NK-92 (cell line): Measurements from ENCODE around the gene CD84.
"Not testable (repeated sequence)": the region's sequence is repeated elsewhere in the genome, so short reads cannot be mapped to it uniquely, and the experiment has no call there.

ENCODE experiments used
- DNase-seq: peaks from one replicate; lab custom pipeline; 2025; ENCODE audit not compliant: unreplicated experiment; lab: John Stamatoyannopoulos, UW

CD84 gene, protein sequence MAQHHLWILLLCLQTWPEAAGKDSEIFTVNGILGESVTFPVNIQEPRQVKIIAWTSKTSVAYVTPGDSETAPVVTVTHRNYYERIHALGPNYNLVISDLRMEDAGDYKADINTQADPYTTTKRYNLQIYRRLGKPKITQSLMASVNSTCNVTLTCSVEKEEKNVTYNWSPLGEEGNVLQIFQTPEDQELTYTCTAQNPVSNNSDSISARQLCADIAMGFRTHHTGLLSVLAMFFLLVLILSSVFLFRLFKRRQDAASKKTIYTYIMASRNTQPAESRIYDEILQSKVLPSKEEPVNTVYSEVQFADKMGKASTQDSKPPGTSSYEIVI

DNA sequence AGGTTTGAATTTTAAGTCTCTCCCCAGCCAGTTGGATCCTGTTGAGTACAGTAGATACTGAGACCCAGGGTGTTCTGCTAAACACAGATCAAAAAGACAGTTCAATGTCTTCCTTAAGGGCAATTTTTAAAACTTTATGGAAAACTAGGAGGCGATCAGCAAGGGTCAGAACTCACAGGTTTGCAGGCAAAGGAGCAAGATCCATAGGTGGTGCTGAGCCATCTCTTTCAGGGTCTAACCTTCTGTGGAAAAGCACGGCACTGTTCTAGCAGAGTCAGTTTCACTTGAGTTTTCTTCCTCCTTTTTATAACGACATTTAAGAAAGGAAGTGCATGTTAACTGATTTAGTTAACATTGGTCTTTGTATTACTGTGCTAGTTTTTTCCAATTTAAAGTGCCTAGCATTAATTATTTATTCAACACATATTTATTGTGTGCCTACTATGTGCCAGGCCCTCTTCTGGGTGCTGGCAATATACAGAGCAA is at the start of gene CD84:
TSS of gene CD84 (minus strand) at position 281 of the 486 bp plus-strand sequence. CDS start at position 222, 59 bp downstream.
- DNase-seq = no peak

DNA sequence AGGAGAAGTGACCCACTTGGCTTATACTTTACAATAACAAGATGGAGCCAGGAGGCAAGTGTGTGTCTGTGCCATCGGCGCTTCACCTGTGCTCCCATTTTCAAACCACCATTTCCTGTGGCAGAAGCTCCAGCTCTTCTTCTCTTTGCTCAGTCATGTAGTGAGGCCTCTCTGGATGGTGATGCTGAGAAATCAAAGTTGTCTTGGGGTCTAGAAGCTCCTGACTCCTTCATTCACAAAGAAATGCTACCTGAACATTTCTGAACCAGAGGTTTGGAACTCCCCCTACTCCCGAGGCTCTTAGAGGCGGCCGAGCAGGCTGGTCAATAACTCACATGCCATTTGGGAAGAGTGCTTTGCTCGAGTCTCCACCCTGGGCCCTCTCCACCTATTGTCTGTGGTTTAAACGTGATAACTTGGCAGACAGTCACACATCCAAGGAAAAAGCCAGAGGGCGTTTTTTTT is 49.5 kb upstream of the CD84 start:
- no peak for DNase-seq

DNA sequence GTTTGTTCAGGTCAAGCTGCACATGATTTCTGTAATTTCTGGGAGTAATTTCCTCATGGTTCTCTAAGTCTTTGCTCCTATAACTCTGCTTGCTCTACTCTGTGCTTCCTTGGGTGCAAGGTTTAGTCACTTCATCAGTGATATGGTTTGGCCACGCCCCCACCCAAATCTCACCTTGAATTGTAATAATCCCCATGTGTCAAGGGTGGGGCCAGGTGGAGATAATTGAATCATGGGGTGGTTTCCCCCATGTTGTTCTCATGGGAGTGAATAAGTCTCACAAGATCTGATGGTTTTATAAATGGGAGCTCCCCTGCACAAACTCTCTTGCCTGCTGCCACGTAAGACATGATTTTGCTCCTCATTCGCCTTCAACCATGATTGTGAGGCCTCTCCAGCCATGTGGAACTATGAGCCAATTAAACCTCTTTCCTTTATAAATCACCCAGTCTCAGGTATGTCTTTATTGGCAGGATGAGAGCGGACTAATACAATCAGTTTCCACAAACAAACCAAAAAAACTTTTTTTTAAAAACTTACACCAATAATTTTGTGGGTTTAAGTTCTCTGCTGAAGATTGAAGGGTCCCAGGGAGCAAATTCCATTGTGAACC is 48.5 kb upstream of the CD84 start:
- not testable (repeated sequence) for DNase-seq

DNA sequence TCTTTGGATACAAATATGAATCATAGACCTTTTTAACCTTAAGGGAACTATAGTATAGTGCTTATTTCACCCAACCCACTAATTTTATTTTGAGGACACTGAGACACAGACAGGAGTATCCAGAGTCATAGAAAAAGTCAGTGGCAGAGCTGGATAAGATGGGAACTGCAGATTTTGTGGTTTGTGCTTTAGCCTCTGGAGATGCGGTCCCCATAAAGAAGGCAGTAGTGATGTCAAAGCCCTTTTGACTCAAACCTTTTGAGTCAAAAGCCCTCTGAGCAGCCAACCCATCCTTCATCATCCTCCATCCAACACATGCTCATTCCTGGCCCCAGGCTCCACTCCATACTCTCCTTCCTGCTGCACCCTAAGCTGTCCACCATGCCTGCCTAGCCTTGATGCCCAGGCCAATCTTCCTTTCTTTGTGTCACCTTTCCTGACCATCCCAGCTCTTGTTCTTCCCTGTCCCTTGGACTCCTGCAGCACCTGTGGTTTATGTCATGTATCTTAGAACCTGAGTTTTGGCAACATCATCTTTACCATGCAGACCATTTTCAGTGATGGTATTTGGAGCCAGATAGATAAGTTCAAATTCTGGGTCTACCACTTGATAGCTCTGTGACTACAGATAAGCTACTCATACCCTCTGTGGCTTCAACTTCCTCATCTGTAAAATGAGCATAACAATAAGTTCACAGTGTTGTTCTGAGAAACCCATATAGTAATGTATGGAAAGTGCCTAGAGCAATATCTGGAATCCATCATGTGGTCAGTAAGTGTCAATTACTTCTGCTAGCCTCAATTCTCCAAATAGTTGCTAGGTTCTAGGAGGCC is 47.4 kb upstream of the CD84 start:
- no peak for DNase-seq

DNA sequence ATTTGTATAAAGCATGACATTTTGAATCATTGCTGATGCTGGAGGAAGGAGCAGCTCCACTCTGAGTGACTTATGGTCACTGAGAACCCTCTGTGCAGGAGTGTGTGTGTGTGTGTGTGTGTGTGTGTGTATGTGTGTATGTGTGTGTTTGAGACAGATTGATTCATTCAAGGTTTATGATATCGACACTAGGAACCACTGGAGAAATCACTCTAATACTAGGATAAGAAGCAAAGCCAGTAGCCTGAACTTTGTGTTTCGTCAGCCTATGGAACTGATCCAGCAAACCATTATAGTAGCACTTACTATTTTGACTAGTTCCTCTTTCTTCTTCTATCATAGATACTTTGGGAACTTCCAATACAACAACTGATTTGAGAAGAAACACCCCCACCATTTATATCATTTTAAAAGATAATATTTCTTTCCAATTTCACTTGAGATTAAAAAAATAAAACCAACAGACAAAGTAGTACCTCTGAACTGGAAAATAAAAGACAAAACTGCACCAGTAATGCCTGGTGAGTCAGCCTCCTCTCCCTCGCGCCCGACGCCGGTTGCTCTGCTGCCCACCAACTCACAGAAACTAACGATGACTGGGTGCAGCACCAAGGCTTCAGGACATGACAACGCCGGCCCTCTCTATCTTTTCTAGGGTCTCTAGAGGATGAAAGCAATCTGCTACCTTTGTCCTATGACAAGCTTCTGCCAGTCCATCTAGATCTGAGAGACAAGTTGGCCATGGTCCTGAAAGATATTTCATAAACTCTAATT is 46.6 kb upstream of the CD84 start:
- DNase-seq = no peak

DNA sequence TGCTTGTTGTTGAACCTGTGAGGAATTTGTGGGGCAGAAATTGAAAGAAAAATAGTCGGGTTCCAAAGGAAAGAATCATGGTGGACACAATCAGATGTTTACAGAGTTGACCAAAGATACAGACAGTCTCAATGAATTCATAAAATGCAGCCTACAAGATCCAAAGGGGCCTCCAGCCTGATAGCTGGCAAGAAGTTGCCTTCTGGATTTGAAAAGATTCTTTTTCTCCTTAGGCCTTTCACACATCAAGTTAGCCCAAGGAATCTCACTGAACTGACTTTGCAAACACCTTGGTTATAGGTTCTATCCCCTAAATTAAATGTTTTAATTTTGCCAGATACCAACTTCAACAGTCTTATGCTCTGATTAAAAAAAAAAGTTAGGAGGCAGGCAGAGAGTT is 46.0 kb upstream of the CD84 start:
- DNase-seq = no peak

DNA sequence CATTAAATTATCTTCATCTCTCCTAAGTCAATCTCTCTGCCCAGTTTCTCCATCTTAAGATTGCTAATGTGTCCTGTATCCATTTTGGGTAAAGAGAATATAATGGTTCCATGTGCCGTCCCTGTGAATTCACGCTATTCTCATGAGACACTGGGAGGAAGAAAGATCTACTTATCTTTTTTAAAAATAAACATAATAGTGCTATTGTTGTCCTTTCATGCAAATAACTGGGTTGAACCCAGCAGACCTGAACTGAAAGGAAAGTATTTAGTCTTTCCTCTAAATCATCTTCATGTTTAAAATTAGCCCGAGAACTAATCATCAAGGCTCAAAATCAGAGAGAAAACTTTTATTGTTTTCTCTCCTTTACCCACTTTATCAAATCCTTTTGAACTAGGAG is 45.2 kb upstream of the CD84 start:
- no peak for DNase-seq

DNA sequence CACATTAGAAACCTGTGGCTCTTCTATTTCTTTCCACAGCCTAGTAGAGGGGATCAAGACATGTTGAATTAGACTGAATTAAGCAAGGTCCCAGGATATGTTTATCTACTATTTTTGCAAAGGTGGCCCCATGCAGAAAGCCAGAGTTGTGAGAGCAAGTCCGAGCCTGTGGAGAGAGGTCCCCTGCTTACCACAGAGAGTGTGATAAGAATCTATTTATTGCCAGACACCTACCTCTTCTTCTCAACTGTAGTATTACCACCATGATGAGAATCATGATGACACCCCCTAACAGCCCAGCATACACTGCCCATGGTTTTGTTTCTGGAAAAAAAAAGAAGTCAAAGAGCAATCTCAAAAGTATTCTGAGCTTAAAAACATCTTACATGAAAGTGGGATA is 44.6 kb upstream of the CD84 start:
- DNase-seq = no peak

DNA sequence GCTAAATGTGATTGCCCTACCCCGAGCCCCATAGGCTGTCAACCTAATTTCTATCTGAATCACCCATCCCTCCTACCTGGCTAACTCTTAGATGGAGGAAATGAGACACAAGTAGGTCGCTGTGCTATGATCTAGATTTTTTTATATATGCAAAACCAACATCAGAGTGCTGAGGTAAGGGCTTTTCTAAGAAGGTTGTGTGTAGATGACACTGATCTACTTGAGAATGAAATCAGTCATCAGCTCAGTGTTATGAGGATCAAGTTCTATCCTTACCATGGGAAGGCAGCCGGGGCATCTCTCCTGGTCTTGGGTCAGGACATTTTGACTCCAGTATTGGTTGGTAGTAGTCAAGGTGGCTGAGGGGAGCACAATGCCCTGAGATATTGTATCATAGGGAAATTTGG is 43.9 kb upstream of the CD84 start:
- DNase-seq = no peak

DNA sequence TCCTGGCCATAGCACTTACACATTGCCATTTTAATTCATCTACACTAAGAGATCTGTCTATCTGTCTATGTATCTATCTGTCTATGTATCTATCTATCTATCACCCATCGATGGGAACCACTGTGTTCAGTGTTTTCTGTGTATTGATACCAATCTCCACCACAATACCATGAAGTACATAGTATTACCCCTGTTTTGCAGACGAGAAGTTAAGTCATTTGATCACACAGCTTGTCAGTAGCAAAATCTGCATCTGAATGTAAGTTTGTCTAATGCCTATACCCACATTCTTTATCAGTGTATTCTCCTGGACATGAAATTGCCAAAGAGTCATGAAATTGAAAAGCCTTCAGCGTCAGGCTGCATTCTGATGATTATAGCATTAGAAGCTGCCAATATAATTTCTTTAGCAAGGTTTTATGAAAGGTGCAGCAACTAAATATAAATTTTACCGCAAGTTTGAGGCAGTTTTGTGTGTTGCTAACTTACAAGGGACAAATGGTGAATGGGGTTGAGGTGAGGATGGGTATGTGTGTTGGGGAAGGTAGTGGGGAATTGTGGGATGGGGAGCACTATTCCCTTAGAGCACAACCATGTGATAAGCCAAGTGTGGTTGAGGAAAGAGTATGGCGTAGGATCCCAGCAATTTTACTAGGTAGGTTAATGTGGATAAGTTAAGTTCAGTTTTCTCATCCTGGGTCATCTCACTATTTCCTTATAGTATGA is 43.4 kb upstream of the CD84 start:
- no peak for DNase-seq

DNA sequence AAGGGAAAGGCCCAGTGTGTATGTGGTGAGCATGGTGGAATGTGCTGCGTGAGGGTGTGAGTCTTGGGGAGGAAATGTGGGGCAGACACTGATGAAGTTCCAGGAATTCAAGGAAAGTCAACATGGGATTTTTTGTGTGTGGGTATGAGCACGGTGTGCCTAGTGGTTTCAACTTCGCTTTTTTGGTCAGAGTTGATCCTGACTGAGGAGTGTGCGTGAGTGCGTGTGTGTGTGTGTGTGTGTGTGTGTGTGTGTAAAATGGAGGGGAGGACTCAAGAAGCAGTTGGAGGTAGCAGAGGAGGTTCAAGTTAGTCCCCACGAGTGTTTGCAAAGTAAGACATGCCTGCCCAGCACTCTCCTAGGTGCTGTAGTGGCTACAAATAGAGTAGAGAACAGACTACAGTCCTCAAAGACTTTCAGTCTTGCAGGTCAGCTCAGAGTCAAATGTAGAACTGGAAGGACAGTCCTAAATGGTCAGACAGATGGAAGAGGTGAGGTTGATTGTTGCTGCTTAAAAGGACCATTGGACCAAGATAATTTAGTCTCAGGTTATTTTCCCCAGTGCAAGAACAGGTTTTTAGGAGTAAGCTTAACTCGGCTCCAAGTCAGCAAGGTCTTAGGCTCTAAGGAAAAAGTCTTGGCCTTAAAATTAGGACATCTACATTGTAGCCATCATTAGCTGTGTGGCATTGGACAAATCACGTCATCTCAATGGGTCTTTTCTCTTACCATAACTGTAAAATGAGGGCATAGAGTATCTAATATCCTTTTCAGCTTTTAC is 42.5 kb upstream of the CD84 start:
- DNase-seq = no peak

DNA sequence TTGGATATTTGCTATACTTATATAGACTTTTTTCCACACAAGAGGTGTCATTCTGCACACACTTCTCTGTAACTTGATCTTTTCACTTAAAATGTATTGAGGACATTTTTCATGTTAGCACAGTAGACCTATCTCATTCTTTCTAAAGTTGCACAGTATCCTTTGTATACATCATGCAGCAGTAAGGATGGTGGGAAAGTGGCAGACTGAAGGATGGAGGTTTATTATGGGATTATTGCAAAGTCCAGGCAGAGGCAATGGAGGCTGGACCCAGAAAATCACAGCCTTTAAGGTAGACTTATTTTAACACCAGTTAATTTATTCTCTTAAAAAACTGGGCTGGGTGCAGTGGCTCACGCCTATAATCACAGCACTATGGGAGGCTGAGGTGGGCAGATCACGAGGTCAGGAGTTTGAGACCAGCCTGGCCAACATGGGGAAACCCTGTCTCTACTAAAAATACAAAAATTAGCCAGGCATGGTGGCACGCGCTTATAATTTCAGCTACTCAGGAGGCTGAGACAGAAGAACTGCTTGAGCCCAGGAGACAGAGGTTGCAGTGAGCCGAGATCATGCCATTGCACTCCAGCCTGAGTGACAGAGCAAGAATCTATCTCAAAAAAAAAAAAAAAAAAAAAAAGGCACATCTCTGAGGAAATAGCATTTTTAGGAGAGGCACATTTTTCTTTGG is 41.8 kb upstream of the CD84 start:
- DNase-seq = no peak

DNA sequence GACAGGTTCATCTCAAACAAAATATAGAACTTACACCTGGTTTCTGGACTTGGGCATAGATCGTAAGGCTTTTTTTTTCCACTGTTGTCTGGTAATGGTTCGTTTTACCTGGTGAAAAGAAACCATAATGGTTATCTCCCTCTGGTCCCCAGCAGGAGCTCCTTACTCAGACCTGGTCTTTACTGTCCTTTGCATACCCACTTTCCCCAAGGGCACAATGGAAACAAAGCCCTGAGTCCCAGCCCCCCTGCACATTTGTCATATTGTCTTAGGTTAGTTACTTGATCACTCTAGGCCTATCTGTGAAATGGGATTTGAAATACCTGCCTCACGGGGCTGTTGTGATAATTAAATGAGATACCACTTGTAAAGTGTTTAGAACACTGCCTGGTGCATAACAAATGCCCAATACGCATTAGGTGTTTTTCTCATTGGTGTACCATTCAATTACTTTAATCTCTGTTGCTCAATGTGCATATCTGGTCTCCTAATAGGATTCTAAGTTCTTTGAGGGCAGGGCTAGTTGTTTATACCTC is 40.5 kb upstream of the CD84 start:
- no peak for DNase-seq

DNA sequence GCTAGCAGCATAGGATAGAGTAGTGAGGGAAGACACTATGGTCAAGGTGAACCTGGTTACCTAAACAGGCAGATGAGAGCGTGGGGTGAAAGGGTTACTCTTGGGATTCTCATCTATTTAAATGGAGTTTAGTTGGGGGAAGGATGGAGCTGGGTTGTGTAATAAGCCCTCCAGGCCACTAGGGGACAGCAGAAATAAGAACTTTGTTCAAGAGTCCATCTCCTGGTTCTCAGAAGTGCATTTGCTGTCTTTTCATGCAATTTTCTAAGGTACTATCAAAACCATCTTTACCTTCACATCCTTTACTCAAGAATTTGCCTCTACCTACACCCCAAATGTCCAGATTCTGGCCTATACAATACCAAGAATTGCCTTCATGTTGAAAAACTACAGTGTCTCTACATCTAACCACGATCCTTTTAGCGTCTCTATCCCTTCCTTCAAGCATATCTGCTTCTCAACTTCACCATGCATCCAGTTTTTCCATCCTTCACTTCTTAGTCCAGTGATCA is 39.5 kb upstream of the CD84 start:
- DNase-seq = no peak

DNA sequence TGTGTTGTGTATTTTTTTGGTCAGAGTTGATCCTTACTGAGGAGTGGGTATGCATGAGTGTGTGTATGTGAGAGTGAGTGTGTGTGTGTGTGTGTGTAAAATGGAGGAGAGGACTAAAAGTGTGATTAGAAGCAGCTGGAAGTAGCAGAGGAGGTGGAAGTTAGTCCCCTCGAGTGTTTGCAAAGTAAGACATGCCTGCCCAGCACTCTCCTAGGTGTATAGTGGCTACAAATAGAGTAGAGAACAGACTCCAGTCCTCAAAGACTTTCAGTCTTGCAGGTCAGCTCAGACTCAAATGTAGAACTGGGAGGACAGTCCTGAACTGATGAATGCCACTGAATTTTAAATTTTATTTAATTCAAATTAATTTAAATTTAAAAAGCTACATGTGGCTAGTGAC is 39.0 kb upstream of the CD84 start:
- no peak for DNase-seq

DNA sequence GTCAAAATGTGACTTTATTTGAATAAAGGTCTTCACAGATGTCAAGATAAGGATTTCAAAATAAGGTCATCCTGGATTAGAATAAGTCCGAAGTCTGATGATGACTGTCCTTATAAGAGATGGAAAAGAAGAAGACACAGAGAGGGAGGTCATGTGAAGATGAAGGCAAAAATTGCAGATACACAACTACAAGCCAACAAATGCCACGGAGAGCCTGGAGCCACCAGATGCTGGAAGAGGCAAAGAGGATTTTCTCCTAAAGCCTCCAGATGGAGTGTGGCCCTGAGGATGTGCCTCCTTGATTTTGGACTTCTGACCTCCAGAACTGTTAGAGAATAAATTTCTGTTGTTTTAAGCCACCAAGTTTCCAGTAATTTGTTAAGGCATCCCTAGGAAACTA is 36.4 kb upstream of the CD84 start:
- DNase-seq = no peak

DNA sequence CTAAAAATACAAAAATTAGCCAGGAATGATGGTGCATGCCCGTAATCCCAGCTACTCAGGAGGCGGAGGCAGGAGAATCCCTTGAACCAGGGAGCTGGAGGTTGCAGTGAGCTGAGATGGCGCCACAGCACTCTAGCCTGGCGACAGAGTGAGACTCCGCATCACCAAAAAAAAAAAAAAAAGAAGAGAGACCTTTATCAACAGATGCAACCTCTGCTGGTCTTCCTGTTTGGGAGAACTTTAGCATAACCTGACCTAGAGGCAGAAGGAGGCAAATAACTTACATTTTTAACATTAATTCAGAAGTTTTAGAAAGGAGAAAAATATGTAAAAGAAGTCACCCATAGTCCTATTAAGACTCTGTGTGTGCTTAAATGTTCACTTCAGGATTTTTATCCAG is 35.1 kb upstream of the CD84 start:
- no peak for DNase-seq

DNA sequence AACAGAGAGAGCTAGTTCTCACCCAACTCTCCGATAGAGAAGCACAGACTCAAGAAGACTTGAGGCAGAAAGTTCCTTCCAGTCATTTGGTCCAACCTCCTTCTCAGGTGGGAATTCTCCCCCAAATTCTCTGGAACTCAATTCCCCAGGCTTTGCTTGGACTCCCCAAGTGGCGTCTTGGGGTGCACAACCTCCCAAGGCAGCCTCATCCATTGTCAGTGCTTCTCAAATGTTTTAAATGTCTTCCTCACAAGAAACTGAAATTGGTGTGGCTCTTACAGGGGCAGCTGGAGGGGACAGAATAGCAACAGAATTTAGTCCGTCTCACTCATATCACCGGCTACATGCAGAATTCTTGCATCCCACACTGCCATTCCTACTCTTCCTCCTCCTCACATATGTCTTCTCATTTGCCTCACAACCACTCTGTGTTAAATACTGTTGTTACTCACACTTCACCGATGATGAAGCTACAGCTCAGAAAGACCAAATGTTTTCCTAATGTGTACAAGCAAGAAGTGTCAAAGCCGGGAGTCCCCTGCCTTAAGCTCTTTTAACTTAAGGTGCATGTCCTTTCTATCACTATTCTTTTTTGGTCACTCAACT is 33.4 kb upstream of the CD84 start:
- DNase-seq = no peak
